Measurements from ENCODE around the gene NXPH2. TPM values are rescaled to one million over a fixed set of nuclear protein-coding genes. Genes with fewer than 3 reads are reported as not detected.
"Not testable (repeated sequence)": the region's sequence is repeated elsewhere in the genome, so short reads cannot be mapped to it uniquely, and the experiment has no call there.

NXPH2 gene
- total RNA-seq, 6 experiments from 2014 or later: not detected

- TF ChIP-seq, protein P1, sequence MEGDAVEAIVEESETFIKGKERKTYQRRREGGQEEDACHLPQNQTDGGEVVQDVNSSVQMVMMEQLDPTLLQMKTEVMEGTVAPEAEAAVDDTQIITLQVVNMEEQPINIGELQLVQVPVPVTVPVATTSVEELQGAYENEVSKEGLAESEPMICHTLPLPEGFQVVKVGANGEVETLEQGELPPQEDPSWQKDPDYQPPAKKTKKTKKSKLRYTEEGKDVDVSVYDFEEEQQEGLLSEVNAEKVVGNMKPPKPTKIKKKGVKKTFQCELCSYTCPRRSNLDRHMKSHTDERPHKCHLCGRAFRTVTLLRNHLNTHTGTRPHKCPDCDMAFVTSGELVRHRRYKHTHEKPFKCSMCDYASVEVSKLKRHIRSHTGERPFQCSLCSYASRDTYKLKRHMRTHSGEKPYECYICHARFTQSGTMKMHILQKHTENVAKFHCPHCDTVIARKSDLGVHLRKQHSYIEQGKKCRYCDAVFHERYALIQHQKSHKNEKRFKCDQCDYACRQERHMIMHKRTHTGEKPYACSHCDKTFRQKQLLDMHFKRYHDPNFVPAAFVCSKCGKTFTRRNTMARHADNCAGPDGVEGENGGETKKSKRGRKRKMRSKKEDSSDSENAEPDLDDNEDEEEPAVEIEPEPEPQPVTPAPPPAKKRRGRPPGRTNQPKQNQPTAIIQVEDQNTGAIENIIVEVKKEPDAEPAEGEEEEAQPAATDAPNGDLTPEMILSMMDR (IDR thresholded peaks at IDR 0.05): no peak
- Mint-ChIP-seq H3K4me1 (ENCODE audit: low read depth) (no peaks in the 10 kb centered on the region), H3K9me3 (peaks cover 6% of the 10 kb centered on the region; the same call in 1 of the 2 replicates), H3K4me3 (no peak overlapping the region), H3K27me3 (ENCODE audit: insufficient read depth) (peaks cover 1% of the 10 kb centered on the region; the same call in 1 of the 2 replicates), H3K36me3 (ENCODE audit: low read depth) (no peaks in the 10 kb centered on the region), H3K27ac (no peak overlapping the region)
- no peak for DNase-seq
Measured at GRCh38 chr2:138654146-138654545, 126.0 kb downstream of the NXPH2 start.

DNA sequence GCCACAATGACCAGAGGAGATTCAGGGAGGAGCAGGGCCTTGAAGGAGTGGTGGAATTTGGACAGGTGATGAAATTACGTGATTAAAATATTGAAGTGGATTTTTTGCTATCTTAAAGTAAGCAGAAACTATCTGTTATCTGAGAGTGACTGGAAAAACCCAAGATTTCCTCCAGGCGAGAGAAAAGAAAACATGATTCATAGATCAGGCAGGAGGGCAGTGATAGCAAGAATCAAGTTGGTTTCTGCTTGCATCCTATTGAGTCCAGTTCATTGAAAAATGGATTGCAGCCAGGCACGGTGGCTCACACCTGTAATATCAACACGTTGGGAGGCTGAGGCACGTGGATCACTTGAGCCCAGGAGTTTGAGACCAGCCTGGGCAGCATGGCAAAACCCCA, 127.8 kb downstream of the NXPH2 start:
- no peak overlapping the region for H3K27ac Mint-ChIP-seq
- TF ChIP-seq, protein P1 (IDR thresholded peaks at IDR 0.05): no peak
- no peaks in the 10 kb centered on the region for H3K4me1 Mint-ChIP-seq (ENCODE audit: low read depth)
- H3K9me3 Mint-ChIP-seq: peaks cover 6% of the 10 kb centered on the region; the same call in 1 of the 2 replicates
- peaks cover 6% of the 10 kb centered on the region; the same call in 1 of the 2 replicates for H3K27me3 Mint-ChIP-seq (ENCODE audit: insufficient read depth)
- DNase-seq: no peak
- no peak overlapping the region for H3K4me3 Mint-ChIP-seq
- H3K36me3 Mint-ChIP-seq (ENCODE audit: low read depth): no peaks in the 10 kb centered on the region

- TF ChIP-seq, protein P1 (IDR thresholded peaks at IDR 0.05): no peak
- Mint-ChIP-seq H3K27ac (no peak overlapping the region), H3K36me3 (ENCODE audit: low read depth) (no peaks in the 10 kb centered on the region), H3K4me1 (ENCODE audit: low read depth) (no peaks in the 10 kb centered on the region), H3K4me3 (no peak overlapping the region), H3K9me3 (peaks cover 6% of the 10 kb centered on the region; the same call in 1 of the 2 replicates), H3K27me3 (ENCODE audit: insufficient read depth) (peaks cover 6% of the 10 kb centered on the region; the same call in 1 of the 2 replicates)
- DNase-seq: no peak
Measured at GRCh38 chr2:138649571-138649970, 130.6 kb downstream of the NXPH2 start.

GRCh38 chr2:138648606-138649005, 131.6 kb downstream of the NXPH2 start:
- Mint-ChIP-seq H3K36me3 (ENCODE audit: low read depth) (no peaks in the 10 kb centered on the region), H3K27me3 (ENCODE audit: insufficient read depth) (peaks cover 6% of the 10 kb centered on the region; the same call in 1 of the 2 replicates), H3K27ac (no peak overlapping the region), H3K4me3 (no peak overlapping the region), H3K4me1 (ENCODE audit: low read depth) (no peaks in the 10 kb centered on the region), H3K9me3 (peaks cover 6% of the 10 kb centered on the region; the same call in 1 of the 2 replicates)
- no peak for DNase-seq
- TF ChIP-seq, protein P1 (IDR thresholded peaks at IDR 0.05): no peak

- not testable (repeated sequence) for H3K36me3 Mint-ChIP-seq (ENCODE audit: low read depth); H3K4me3 Mint-ChIP-seq; H3K27ac Mint-ChIP-seq; H3K9me3 Mint-ChIP-seq; H3K4me1 Mint-ChIP-seq (ENCODE audit: low read depth); DNase-seq; H3K27me3 Mint-ChIP-seq (ENCODE audit: insufficient read depth)
Measured at GRCh38 chr2:138644776-138645175, 135.4 kb downstream of the NXPH2 start.

DNA sequence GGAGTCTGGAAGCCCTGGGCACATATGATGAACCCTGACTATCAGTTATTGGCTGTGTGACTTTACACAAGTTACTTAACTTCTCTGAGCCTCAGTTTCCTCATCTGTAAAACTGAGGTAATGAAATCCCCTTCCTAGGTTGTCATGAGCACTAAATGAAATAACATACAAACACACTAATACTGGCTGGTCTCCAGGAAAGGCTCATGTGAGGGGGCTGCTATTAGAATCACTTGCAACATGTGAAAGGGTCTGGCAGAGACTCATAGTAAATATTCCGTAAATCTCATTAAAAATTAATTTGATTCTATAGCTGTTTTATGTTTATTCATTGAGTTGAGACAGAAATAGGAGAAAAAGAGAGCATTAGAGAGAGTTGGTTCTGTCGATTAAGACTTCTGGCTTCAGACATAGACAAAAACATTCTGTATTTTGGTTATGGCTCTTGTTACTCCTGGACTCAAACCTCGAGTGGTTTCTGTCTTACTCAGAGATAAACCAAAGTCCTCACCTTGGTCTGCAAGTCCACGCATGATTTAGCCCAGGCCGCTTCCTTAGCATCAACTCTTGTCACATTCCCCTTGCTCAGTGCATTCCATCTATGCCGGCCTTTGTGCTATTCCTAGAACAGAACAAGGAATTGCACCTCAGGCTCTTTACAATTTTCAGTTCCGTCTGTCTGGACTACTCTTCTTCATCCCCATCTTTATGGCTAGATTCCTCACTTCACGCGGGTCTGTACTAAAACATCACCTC, 139.1 kb downstream of the NXPH2 start:
- TF ChIP-seq, protein P1 (IDR thresholded peaks at IDR 0.05): no peak
- Mint-ChIP-seq H3K4me1 (ENCODE audit: low read depth) (no peaks in the 10 kb centered on the region), H3K27me3 (ENCODE audit: insufficient read depth) (peaks cover 7% of the 10 kb centered on the region; the same call in 1 of the 2 replicates), H3K4me3 (no peak overlapping the region), H3K9me3 (no peaks in the 10 kb centered on the region), H3K27ac (no peak overlapping the region), H3K36me3 (ENCODE audit: low read depth) (no peaks in the 10 kb centered on the region)
- DNase-seq: no peak
